MM.1S (cell line): ENCODE data around the gene CAB39.

Experiments
- EZH2 ChIP-seq: fragments of 300-600 bp; sonication (generic); optimal IDR thresholded peaks from 2 replicates; pipeline ENCODE3; 2017; ENCODE audit warnings: low read depth, mild to moderate bottlenecking, antibody characterized with exemption, low read length, mixed read lengths
- TF ChIP-seq, protein P1 (sequence below): fragments of 300-600 bp; sonication (generic); IDR thresholded peaks from 2 replicates; pipeline ENCODE4 v1.5.1; 2016; ENCODE audit warnings: antibody characterized with exemption, low read length, mixed read lengths

DNA sequence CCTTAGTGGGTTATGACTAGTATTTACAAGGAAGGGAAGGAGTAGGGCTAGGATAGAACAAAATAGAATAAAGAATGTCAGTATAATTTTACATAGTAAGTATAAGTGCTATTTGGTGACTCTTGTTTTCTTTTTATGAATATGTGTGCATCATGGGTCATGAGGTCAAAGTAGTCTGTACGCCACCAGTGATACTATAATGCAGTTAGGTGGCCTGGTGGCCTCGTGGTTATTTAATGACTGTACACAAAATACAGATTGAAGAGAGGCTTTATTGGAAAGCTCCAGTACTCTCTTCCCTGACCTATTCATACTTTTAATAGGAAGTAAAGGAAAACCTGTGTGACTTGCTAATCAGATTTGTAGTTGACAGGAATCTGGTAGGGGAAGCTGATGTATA lies 27.3 kb downstream of the CAB39 start:
- TF ChIP-seq, protein P1, sequence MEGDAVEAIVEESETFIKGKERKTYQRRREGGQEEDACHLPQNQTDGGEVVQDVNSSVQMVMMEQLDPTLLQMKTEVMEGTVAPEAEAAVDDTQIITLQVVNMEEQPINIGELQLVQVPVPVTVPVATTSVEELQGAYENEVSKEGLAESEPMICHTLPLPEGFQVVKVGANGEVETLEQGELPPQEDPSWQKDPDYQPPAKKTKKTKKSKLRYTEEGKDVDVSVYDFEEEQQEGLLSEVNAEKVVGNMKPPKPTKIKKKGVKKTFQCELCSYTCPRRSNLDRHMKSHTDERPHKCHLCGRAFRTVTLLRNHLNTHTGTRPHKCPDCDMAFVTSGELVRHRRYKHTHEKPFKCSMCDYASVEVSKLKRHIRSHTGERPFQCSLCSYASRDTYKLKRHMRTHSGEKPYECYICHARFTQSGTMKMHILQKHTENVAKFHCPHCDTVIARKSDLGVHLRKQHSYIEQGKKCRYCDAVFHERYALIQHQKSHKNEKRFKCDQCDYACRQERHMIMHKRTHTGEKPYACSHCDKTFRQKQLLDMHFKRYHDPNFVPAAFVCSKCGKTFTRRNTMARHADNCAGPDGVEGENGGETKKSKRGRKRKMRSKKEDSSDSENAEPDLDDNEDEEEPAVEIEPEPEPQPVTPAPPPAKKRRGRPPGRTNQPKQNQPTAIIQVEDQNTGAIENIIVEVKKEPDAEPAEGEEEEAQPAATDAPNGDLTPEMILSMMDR = no peak
- TF ChIP-seq EZH2 = no peak
